GM23338 (cell line): ENCODE results near the gene TEX35. TPM values are rescaled to one million over a fixed set of nuclear protein-coding genes. Genes with fewer than 3 reads are reported as not detected.

Experiments used
- ATAC-seq: fragments of 200-7000 bp; cut with Tn5 transposase; 3 replicates; pipeline ENCODE4 v1.9.1; 2020
- DNase-seq: peaks from one replicate; pipeline ENCODE4 v3.0.0-alpha.2; 2015; ENCODE audit warnings: low spot score
- H2AFZ ChIP-seq: fragments of 200-600 bp; sonication (generic); 2 replicates; pipeline ENCODE4 v1.8.0; 2016; ENCODE audit warnings: antibody characterized with exemption, mild to moderate bottlenecking, moderate library complexity
- H3F3A ChIP-seq: fragments of 200-600 bp; sonication (generic); replicated peaks from 2 replicates; pipeline ENCODE4 v1.8.0; 2017; ENCODE audit warnings: antibody characterized with exemption, mixed run types, low read depth
- H3K27ac ChIP-seq: fragments of 200-600 bp; sonication (generic); 2 replicates; pipeline ENCODE4 v1.6.1; 2016; ENCODE audit warnings: low read depth
- H3K27me3 ChIP-seq: fragments of 200-600 bp; sonication (generic); 2 replicates; pipeline ENCODE4 v1.8.0; 2016; ENCODE audit warnings: mild to moderate bottlenecking, mixed run types, moderate library complexity; ENCODE audit not compliant: insufficient read depth
- H3K36me3 ChIP-seq: fragments of 200-600 bp; sonication (generic); 2 replicates; pipeline ENCODE4 v1.8.0; 2016; ENCODE audit warnings: mild to moderate bottlenecking; ENCODE audit not compliant: insufficient read depth
- H3K4me1 ChIP-seq: fragments of 200-600 bp; sonication (generic); 2 replicates; pipeline ENCODE4 v1.8.0; 2016; ENCODE audit warnings: mild to moderate bottlenecking, moderate library complexity; ENCODE audit not compliant: insufficient read depth
- H3K4me2 ChIP-seq: fragments of 200-600 bp; sonication (generic); 2 replicates; pipeline ENCODE4 v1.7.1; 2017; ENCODE audit warnings: mixed run types
- H3K4me3 ChIP-seq: fragments of 200-600 bp; sonication (generic); 2 replicates; pipeline ENCODE4 v1.6.1; 2016; ENCODE audit warnings: mixed run types
- H3K79me2 ChIP-seq: fragments of 200-600 bp; sonication (generic); replicated peaks from 2 replicates; pipeline ENCODE4 v1.8.0; 2017; ENCODE audit warnings: mild to moderate bottlenecking; ENCODE audit not compliant: insufficient read depth
- H3K9me2 ChIP-seq: fragments of 200-600 bp; sonication (generic); 2 replicates; pipeline ENCODE4 v1.8.0; 2017; ENCODE audit not compliant: insufficient read depth
- H4K20me1 ChIP-seq: fragments of 200-600 bp; sonication (generic); replicated peaks from 2 replicates; pipeline ENCODE4 v1.8.0; 2017; ENCODE audit warnings: mild to moderate bottlenecking; ENCODE audit not compliant: insufficient read depth
- H3K27ac Mint-ChIP-seq: 2 replicates; pipeline ENCODE4 v1.8.0; 2020; ENCODE audit warnings: inconsistent platforms, mild to moderate bottlenecking, moderate library complexity, mixed read lengths
- H3K27me3 Mint-ChIP-seq: 3 replicates; pipeline ENCODE4 v1.8.0; 2022; ENCODE audit warnings: low read depth, mild to moderate bottlenecking, moderate library complexity, mixed read lengths, inconsistent platforms; ENCODE audit not compliant: insufficient read depth, poor library complexity
- H3K36me3 Mint-ChIP-seq: 3 replicates; pipeline ENCODE4 v1.8.0; 2021; ENCODE audit warnings: low read depth, mild to moderate bottlenecking, inconsistent platforms, moderate library complexity, mixed read lengths
- H3K4me1 Mint-ChIP-seq: 3 replicates; pipeline ENCODE4 v1.8.0; 2020; ENCODE audit warnings: mild to moderate bottlenecking, inconsistent platforms, mixed read lengths
- H3K4me3 Mint-ChIP-seq: 3 replicates; pipeline ENCODE4 v1.8.0; 2021; ENCODE audit warnings: moderate library complexity, mild to moderate bottlenecking, inconsistent platforms, mixed read lengths
- H3K9me3 Mint-ChIP-seq: 3 replicates; pipeline ENCODE4 v1.8.0; 2020; ENCODE audit warnings: moderate library complexity, mild to moderate bottlenecking, inconsistent platforms, mixed read lengths
- CTCF ChIP-seq, 2 experiments: fragments of 200-600 bp in 1 of 2; sonication (generic) in 1 of 2; conservative IDR thresholded peaks; 2 replicates each; pipeline versions ENCODE4 v1.5.1 to v1.6.1; 2016 to 2017; ENCODE audit warnings: antibody characterized with exemption in 2 of 2, low read depth in 2 of 2, mild to moderate bottlenecking in 2 of 2, moderate library complexity in 1 of 2
- EZH2 ChIP-seq: fragments of 200-600 bp; sonication (generic); IDR thresholded peaks from one replicate; pipeline ENCODE4 v1.8.0; 2017; ENCODE audit warnings: antibody characterized with exemption, mild to moderate bottlenecking, low read depth; ENCODE audit not compliant: unreplicated experiment
- NANOG ChIP-seq: IDR thresholded peaks from 2 replicates; pipeline ENCODE4 v1.6.1; 2016; ENCODE audit warnings: antibody characterized with exemption, borderline replicate concordance
- POLR2AphosphoS5 ChIP-seq: IDR thresholded peaks from 2 replicates; pipeline ENCODE4 v1.6.1; 2016; ENCODE audit warnings: antibody characterized with exemption, low read depth
- REST ChIP-seq: IDR thresholded peaks from one replicate; pipeline ENCODE4 v1.6.1; 2018; ENCODE audit warnings: antibody characterized with exemption; ENCODE audit not compliant: unreplicated experiment
- STAT1 ChIP-seq: IDR thresholded peaks from one replicate; pipeline ENCODE4 v1.6.1; 2016; ENCODE audit warnings: antibody characterized with exemption; ENCODE audit not compliant: unreplicated experiment
- ZNF114 ChIP-seq: fragments of 250-450 bp; sonication (Bioruptor Pico); IDR thresholded peaks from 2 replicates; pipeline ENCODE4 v1.5.0; 2020; ENCODE audit warnings: mild to moderate bottlenecking, moderate library complexity
- ZNF462 ChIP-seq: fragments of 250-450 bp; sonication (Bioruptor Pico); IDR thresholded peaks from 2 replicates; pipeline ENCODE4 v1.5.0; 2020; ENCODE audit warnings: mild to moderate bottlenecking, moderate library complexity
- polyA plus RNA-seq: library from polyadenylated mRNA; unstranded; fragments of >200 nt; fragmentation: Nextera tagmentation; extraction: Ambion mirVana; gene quantifications from 2 replicates; pipeline ENCODE4 v1.2.1, GENCODE V29; 2016
- total RNA-seq: library from RNA; depleted of rRNA; stranded (reverse); fragments of >200 nt; shearing (Covaris generic); gene quantifications from 2 replicates; pipeline ENCODE4 v1.2.3, GENCODE V29; 2014

The TEX35 gene
- total and polyA plus RNA-seq, 2 experiments from 2014 or later, result not detected

GRCh38 chr1:178501705-178502329, 11.1 kb upstream of the TEX35 start:
- no peak overlapping the region for H3K4me3 Mint-ChIP-seq
- Histone ChIP-seq H4K20me1 (no peaks in the 10 kb centered on the region), H3K9me2 (no peaks in the 10 kb centered on the region), H2AFZ (peak overlapping the region; percentile 89; the same call in 1 of the 2 replicates), H3K27ac (no peak overlapping the region), H3F3A (no peaks in the 10 kb centered on the region; the same call in 1 of the 2 replicates), H3K27me3 (no peaks in the 10 kb centered on the region), H3K4me1 (no peaks in the 10 kb centered on the region; the same call in 1 of the 2 replicates), H3K4me3 (no peak overlapping the region), H3K36me3 (no peaks in the 10 kb centered on the region), H3K4me2 (no peak overlapping the region), H3K79me2 (no peaks in the 10 kb centered on the region)
- peaks cover 17% of the 10 kb centered on the region for H3K4me1 Mint-ChIP-seq
- peak; percentile 93 for DNase-seq
- peaks cover 4% of the 10 kb centered on the region for H3K27me3 Mint-ChIP-seq
- no peak for TF ChIP-seq EZH2
- peak; percentile 73; the same call in 1 of the 2 replicates for TF ChIP-seq ZNF114 (CRISPR knock-in tag)
- no peak for TF ChIP-seq REST
- TF ChIP-seq CTCF (conservative IDR thresholded peaks at IDR 0.05; ENCODE audit: low read depth in 2 of 2), result peak; percentile 85 to 92
- peak; percentile 88 for ATAC-seq
- H3K27ac Mint-ChIP-seq, result no peak overlapping the region
- H3K36me3 Mint-ChIP-seq, result no peaks in the 10 kb centered on the region
- H3K9me3 Mint-ChIP-seq, result no peaks in the 10 kb centered on the region

GRCh38 chr1:178502330-178502714, 10.6 kb upstream of the TEX35 start:
- Histone ChIP-seq H3F3A (no peaks in the 10 kb centered on the region; the same call in 1 of the 2 replicates), H4K20me1 (no peaks in the 10 kb centered on the region), H3K36me3 (no peaks in the 10 kb centered on the region), H3K27me3 (no peaks in the 10 kb centered on the region), H3K9me2 (no peaks in the 10 kb centered on the region; the same call in 1 of the 2 replicates), H3K4me2 (no peak overlapping the region), H3K4me1 (no peaks in the 10 kb centered on the region; the same call in 1 of the 2 replicates), H3K4me3 (no peak overlapping the region), H2AFZ (no peak overlapping the region), H3K79me2 (no peaks in the 10 kb centered on the region), H3K27ac (no peak overlapping the region)
- H3K4me3 Mint-ChIP-seq, result no peak overlapping the region
- no peak overlapping the region for H3K27ac Mint-ChIP-seq
- DNase-seq (no peak), ATAC-seq (no peak)
- peaks cover 2% of the 10 kb centered on the region for H3K27me3 Mint-ChIP-seq
- no peaks in the 10 kb centered on the region for H3K9me3 Mint-ChIP-seq
- peaks cover 17% of the 10 kb centered on the region for H3K4me1 Mint-ChIP-seq
- H3K36me3 Mint-ChIP-seq, result no peaks in the 10 kb centered on the region
- TF ChIP-seq NANOG (no peak), ZNF462 (CRISPR knock-in tag) (no peak), POLR2AphosphoS5 (no peak), STAT1 (no peak), EZH2 (no peak), ZNF114 (CRISPR knock-in tag) (no peak)
